Airway epithelial cell (primary cell): ENCODE results near the gene FOXE1. TPM values are rescaled to one million over a fixed set of nuclear protein-coding genes. Genes with fewer than 3 reads are reported as not detected.

Source experiments
- total RNA-seq: library from RNA; depleted of rRNA; stranded (reverse); fragments of >200 nt; gene quantifications from 2 replicates; pipeline ENCODE4 v1.2.3, GENCODE V29; 2015

The FOXE1 gene
- 1.1 and 3.2 TPM in 2 replicates for total RNA-seq

GRCh38 chr9:97853056-97853843 is at the start of gene FOXE1:
Gene FOXE1, plus strand, starts transcription at chr9:97853226. Its CDS starts 689 bp downstream, at chr9:97853915.

Other genes starting within 250 kb of the FOXE1 start
- gene TSTD2, start 219.9 kb upstream of the FOXE1 start, total RNA-seq = 7.8 and 9.3 TPM in 2 replicates
- gene NCBP1, start 219.4 kb upstream of the FOXE1 start, total RNA-seq = 25.3 and 27.4 TPM in 2 replicates
- gene XPA, start 155.9 kb upstream of the FOXE1 start, total RNA-seq = 5.6 and 8.5 TPM in 2 replicates
- 7.3 and 12.8 TPM in 2 replicates for gene TRMO, start 69.3 kb downstream of the FOXE1 start, total RNA-seq
- gene HEMGN, start 84.9 kb downstream of the FOXE1 start, total RNA-seq = not detected in 2 replicates
- 39.6 and 41.9 TPM in 2 replicates for gene ANP32B, start 130.1 kb downstream of the FOXE1 start, total RNA-seq
- 74.6 and 91.6 TPM in 2 replicates for gene NANS, start 203.5 kb downstream of the FOXE1 start, total RNA-seq